Erythroblast (primary cell): ENCODE measurements around the gene SNX11.

Experiments
- GATA1 ChIP-seq: IDR thresholded peaks from 2 replicates; pipeline ENCODE4 v1.6.1; 2011; ENCODE audit warnings: low read depth, mild to moderate bottlenecking, control low read depth, low read length, moderate library complexity
- POLR2A ChIP-seq: IDR thresholded peaks from 2 replicates; pipeline ENCODE4 v1.6.1; 2011; ENCODE audit warnings: mild to moderate bottlenecking, low read length

- TF ChIP-seq POLR2A: no peak
- TF ChIP-seq GATA1: no peak
These were observed 35.9 kb upstream of the SNX11 start for GRCh38 chr17:48071654-48072053.
